Measurements from ENCODE around the gene MITF.

The MITF gene

GRCh38 chr3:69762768-69763229 lies 23.5 kb downstream of the MITF start:
- in situ Hi-C loops (cut with HindIII; ENCODE audit: low sequenced_read_pairs): no loop called here
- DNase-seq (ENCODE audit: low read depth): no peak
- no peak for TF ChIP-seq CTCF (IDR thresholded peaks at IDR 0.05; ENCODE audit: low read depth, low read length, missing control alignments)
- no peak overlapping the region for H3K4me3 ChIP-seq (ENCODE audit: low read depth, low read length)

- DNase-seq (ENCODE audit: low read depth): no peak
- TF ChIP-seq CTCF (IDR thresholded peaks at IDR 0.05; ENCODE audit: low read depth, low read length, missing control alignments): no peak
- H3K4me3 ChIP-seq (ENCODE audit: low read depth, low read length): no peak overlapping the region
- in situ Hi-C loops (cut with HindIII; ENCODE audit: low sequenced_read_pairs): no loop called here
Measured at GRCh38 chr3:69763458-69763857, 24.2 kb downstream of the MITF start.

GRCh38 chr3:69764121-69764741 lies 25.0 kb downstream of the MITF start:
- in situ Hi-C loops (cut with HindIII; ENCODE audit: low sequenced_read_pairs): no loop called here
- DNase-seq (ENCODE audit: low read depth): no peak
- TF ChIP-seq CTCF (IDR thresholded peaks at IDR 0.05; ENCODE audit: low read depth, low read length, missing control alignments): no peak
- no peak overlapping the region for H3K4me3 ChIP-seq (ENCODE audit: low read depth, low read length)

- no peak for TF ChIP-seq CTCF (IDR thresholded peaks at IDR 0.05; ENCODE audit: low read depth, low read length, missing control alignments)
- in situ Hi-C loops (cut with HindIII; ENCODE audit: low sequenced_read_pairs): no loop called here
- DNase-seq (ENCODE audit: low read depth): no peak
- no peak overlapping the region for H3K4me3 ChIP-seq (ENCODE audit: low read depth, low read length)
Measured at GRCh38 chr3:69764861-69765260, 25.6 kb downstream of the MITF start.

GRCh38 chr3:69766638-69767037 lies 27.4 kb downstream of the MITF start:
- no peak for TF ChIP-seq CTCF (IDR thresholded peaks at IDR 0.05; ENCODE audit: low read depth, low read length, missing control alignments)
- no peak overlapping the region for H3K4me3 ChIP-seq (ENCODE audit: low read depth, low read length)
- in situ Hi-C loops (cut with HindIII; ENCODE audit: low sequenced_read_pairs): no loop called here
- no peak for DNase-seq (ENCODE audit: low read depth)

GRCh38 chr3:69767571-69767970 lies 28.3 kb downstream of the MITF start:
- no peak for TF ChIP-seq CTCF (IDR thresholded peaks at IDR 0.05; ENCODE audit: low read depth, low read length, missing control alignments)
- in situ Hi-C loops (cut with HindIII; ENCODE audit: low sequenced_read_pairs): no loop called here
- H3K4me3 ChIP-seq (ENCODE audit: low read depth, low read length): no peak overlapping the region
- no peak for DNase-seq (ENCODE audit: low read depth)
